Right ventricle myocardium superior (tissue), 1 donor: ENCODE measurements around the gene TTC3. TPM values are rescaled to one million over a fixed set of nuclear protein-coding genes. Genes with fewer than 3 reads are reported as not detected.
"Not testable (repeated sequence)": the region's sequence is repeated elsewhere in the genome, so short reads cannot be mapped to it uniquely, and the experiment has no call there.

Source experiments
- ATAC-seq: fragments of 200-7000 bp; cut with Tn5 transposase; one replicate; pipeline ENCODE4 v1.9.1; 2020; ENCODE audit warnings: mild to moderate bottlenecking; ENCODE audit not compliant: poor library complexity
- DNase-seq: peaks from one replicate; pipeline ENCODE4 v3.0.0-alpha.2; 2020
- intact Hi-C: fragments of 100-400 bp; cut with DNase I; formaldehyde crosslinking; loops from one replicate; pipeline ENCODE4 v1.11.2; 2022
- total RNA-seq: library from RNA; stranded (reverse); fragmentation: NEBNext Ultra II Directional; extraction: Animal tissue kit (Norgen Biotek cat#: 25700); gene quantifications from one replicate; pipeline ENCODE4 v1.2.1, GENCODE V29; 2021
- donor health status: DM: no; HTN: yes; CAD: no; lungs with severe emphysema.

Gene TTC3
- total RNA-seq, 1 donor from 2014 or later: 36.3 TPM

- DNase-seq: no peak
- no peak for ATAC-seq
- intact Hi-C loops: no loop called here
These were observed 129.4 kb downstream of the TTC3 start for GRCh38 chr21:37202221-37203110.

DNA sequence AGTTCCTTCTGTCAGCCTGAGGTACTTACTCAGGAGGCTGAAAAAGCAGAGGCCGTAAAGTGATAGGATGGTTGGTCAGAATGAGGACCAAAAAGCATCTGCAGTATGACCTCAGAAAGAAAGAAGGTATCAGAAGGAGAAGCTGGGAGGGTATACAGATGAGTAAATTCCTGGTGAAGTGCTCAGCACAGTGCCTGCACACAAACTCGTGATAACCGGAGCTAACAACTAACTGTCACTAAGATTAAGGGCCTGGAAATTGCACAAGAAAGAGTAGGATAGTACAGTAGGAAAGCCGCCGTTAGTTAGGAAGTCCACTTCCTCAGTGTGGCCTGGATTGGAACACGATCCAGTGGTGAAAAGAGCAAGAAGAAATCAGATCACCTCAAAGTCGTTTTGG is 131.5 kb downstream of the TTC3 start:
- DNase-seq (no peak), ATAC-seq (no peak)
- intact Hi-C loops: no loop called here

GRCh38 chr21:37206496-37206895 is 133.4 kb downstream of the TTC3 start:
- ATAC-seq: no peak
- intact Hi-C loops: no loop called here
- DNase-seq: no peak

GRCh38 chr21:37207441-37208009 is 134.5 kb downstream of the TTC3 start:
- intact Hi-C loops: no loop called here
- ATAC-seq (peak; percentile 65), DNase-seq (no peak)

DNA sequence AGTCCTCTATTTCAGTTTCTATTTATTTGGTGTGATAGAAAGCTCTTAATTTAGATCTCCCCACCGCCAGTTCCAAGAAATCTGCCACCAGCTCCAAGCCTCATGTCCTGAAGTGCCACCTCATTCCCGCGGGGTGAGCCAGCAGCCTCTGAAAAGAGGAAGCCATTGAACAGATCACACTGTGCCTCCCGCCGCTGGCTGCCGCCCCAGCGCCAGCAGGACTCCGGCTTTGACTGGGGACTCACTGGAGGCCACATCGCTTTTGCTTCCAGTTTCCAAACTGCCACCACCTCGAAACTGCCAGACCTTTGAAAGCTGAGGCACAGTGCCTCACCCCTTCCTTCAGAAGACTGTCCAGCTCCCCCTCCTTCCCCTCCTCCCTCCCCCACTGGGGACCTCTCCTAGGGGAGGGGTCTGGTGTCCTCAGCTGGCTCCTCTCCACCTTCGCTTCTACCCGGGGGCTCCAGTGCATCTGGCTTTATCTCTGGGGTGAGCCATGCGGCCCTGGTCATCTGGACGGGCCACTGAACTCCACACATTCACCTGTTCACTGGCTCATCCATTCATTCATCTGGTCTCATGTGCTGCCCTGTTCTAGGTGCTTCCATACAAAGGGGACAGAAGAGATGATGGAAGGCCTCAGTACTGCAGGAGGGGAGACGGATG is 135.1 kb downstream of the TTC3 start:
- ATAC-seq (peak; percentile 96), DNase-seq (peak; percentile 89)
- intact Hi-C loops: no loop called here

- ATAC-seq: peak; percentile 55
These were observed 135.7 kb downstream of the TTC3 start for GRCh38 chr21:37208741-37209225.

GRCh38 chr21:37210130-37210529 is 137.1 kb downstream of the TTC3 start:
- ATAC-seq: no peak
- no peak for DNase-seq
- intact Hi-C loops: no loop called here

More at GRCh38 chr21:37208741-37209225, 135.7 kb downstream of the TTC3 start:
- intact Hi-C loops: no loop called here
- no peak for DNase-seq

DNA sequence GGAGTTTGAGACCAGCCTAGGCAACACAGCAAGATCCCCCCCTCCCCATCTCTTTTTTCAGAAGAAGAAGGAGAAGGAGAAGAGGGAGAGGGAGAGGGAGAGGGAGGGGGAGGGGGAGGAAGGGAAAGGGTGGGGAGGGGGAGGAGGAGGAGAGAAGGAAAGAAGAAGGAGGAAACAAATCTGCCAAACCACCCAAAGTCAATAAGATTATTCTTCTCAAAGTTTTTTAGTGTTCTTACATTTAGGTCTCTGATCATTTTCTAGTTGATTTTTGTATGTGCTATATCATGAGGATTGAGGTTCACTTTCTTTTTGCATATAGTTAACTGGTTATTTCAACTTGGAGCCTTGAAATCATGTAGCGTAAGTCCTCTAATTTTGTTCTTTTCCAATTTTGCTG is 137.7 kb downstream of the TTC3 start:
- ATAC-seq: no peak
- no peak for DNase-seq
- intact Hi-C loops: no loop called here

DNA sequence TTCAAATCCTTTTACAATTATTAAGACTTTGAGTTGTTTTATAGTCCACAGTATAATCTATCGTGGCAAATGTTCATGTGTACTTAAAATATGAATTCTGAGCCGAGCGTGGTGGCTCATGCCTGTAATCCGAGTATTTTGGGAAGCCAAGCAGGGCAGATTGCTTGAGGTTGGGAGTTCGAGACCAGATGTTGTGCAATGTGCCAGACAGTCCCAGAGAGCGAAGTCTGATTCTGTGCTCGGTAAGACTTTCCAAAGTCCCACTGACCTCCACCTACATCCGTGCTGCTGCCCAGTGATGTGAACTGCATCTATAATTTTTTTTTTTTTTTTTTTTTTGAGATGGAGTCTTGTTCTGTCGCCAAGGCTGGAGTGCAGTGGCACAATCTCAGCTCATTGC is 141.9 kb downstream of the TTC3 start:
- DNase-seq (no peak), ATAC-seq (no peak)
- intact Hi-C loops: no loop called here

- intact Hi-C loops: no loop called here
- no peak for DNase-seq
- no peak for ATAC-seq
These were observed 146.8 kb downstream of the TTC3 start for GRCh38 chr21:37219761-37220432.

GRCh38 chr21:37220433-37220980 is 147.5 kb downstream of the TTC3 start:
- peak; percentile 59 for DNase-seq
- intact Hi-C loops: no loop called here
- ATAC-seq: peak; percentile 68

- peak; percentile 98 for ATAC-seq
- peak; percentile 99 for DNase-seq
- intact Hi-C loops: no loop called here
These were observed 148.1 kb downstream of the TTC3 start for GRCh38 chr21:37220981-37221664.

GRCh38 chr21:37222248-37222647 is 149.2 kb downstream of the TTC3 start:
- intact Hi-C loops, ATAC-seq, DNase-seq: not testable (repeated sequence)

- intact Hi-C loops: no loop called here
- ATAC-seq (no peak), DNase-seq (no peak)
These were observed 150.8 kb downstream of the TTC3 start for GRCh38 chr21:37223804-37224345.

DNA sequence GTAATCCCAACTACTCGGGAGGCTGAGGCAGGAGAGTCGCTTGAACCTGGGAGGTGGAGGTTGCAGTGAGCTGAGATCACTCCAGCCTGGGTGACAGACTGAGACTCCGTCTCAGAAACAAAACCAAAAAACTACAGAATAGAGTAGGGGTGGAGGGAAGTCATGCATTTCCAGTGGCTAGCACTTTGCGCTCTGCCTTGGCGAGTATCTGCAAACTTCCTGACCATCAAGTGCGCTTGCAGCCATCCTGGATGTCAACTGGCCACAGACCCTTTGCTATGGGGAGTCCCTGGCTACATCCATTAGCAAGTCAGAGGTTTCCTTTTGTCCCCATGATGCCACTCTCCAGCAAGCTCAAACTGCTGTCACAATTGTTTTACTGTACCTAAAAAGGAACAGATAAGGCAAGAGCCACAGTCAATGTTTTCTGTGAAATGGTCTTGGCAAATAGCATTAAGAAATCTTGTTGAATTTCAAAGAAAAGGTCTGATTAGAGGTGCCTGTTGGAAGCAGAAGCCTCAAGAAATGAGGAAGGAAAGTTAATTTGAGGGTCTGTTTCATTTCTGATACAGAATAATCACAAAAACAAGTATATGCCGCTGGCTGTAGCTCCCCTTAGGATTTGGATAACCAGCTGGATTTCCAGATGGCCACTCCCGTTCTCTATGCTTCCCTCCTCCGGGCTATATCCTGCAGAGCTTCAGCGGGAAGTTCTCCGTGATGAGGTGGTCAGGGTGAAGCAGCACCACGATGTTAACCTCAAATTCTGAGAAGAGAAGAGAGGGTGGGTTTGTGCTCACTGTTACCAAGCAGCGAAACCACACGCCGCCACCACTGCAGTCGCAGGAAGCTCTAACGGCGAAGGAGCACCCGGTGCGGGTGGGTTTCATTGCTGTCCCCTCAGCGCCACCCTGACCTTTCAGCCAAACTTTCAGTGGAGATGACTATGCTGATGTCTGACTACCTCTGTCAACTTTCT is 152.1 kb downstream of the TTC3 start:
- intact Hi-C loops: no loop called here
- DNase-seq (no peak), ATAC-seq (no peak)

DNA sequence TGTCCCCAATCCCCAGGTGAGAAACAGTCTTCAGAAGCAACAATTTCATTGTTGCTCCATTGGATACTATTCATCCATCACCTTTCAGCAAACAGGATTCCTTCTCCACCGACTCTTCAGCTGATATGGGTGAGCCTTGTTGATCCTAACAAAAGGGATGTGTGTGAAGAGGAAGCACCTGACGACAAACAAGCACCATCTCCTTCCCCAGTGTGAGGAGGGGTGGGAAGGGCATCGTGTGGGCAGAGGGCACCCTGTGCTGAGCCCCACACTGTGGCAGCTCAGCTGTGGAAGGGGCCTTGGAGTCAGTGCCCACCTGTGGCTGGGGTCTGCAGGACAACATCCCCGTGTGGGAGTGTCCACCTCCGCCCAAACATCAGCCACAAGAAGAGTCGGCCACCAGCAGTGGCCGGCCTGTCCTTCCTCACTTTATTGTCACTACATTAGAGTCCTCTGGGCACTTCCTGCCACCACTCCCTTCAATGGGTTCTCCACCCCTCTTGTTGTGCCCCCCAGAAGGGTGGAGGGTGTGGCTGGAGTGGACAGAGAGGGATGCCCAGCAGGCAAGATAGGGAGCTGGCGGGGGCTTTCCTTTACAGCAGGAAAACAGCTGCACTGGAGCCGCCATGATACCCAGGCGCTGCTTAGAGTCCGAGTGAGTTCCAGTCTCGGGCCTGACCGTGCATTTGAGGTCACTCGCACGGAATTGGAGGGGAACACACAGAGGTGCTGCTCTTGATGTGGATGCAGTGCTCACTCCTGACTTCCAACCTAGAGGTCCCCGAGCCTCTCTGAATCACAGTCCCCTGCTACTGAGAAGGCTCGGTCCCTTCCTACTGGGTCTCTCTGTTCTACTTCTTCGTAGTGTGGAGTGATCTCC is 153.2 kb downstream of the TTC3 start:
- ATAC-seq (no peak), DNase-seq (no peak)
- intact Hi-C loops: no loop called here
